OCI-LY7 (cell line): ENCODE data around the gene COX6A1.

Experiments used
- CTCF ChIP-seq: fragments of 200-600 bp; sonication (generic); conservative IDR thresholded peaks from 2 replicates; pipeline ENCODE4 v1.5.1; 2014; ENCODE audit warnings: mild to moderate bottlenecking, antibody characterized with exemption, low read length, moderate library complexity, mixed read lengths
- EZH2phosphoT487 ChIP-seq: fragments of 200-600 bp; sonication (generic); IDR thresholded peaks from 2 replicates; pipeline ENCODE4 v1.6.1; 2018; ENCODE audit warnings: low read depth, borderline replicate concordance, mild to moderate bottlenecking, mixed run types, antibody characterized with exemption, low read length, moderate library complexity, mixed read lengths

DNA sequence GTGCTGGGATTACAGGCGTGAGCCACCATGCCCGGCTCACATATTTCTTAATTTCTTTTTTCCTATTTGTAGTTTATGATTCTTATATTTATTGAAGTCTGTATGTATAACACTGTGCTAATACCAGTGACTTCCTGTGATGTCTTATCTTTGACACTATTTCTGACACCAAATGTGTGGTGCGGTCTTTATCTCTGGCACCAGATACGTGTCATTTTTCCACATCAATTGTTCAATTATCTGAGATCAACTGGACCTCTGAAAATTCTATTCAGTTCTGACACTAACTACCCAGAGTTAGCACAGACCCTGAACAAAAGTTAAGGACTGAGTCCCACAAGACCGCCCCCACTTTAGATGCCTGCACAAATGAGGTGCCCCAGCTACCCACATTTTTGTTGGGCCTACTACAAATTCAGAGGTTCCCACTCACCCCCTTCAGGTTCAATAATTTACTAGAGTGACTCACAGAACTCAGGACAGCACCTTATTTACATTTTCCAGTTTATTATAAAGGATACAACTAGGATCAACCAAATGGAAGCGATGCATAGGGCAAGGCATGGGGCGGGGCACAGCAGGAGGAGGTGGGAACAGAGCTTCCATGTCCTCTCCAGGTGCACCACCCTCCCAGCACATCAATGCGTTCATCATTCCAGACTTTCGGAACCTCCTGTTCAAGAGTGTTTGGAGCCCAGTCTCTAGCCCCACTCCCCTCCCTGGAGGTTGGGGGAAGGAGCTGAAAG lies 43.3 kb downstream of the COX6A1 start:
- TF ChIP-seq CTCF: no peak
- TF ChIP-seq EZH2phosphoT487: no peak
